ENCODE measurements around the gene GPR78.

- no peak for TF ChIP-seq CTCF (conservative IDR thresholded peaks at IDR 0.05)
- no peak for TF ChIP-seq ZFX (IDR thresholded peaks at IDR 0.05)
Measured at GRCh38 chr4:8538703-8539567, 41.3 kb upstream of the GPR78 start.
